Measurements from ENCODE around the gene NDUFAF8.
"Not testable (repeated sequence)": the region's sequence is repeated elsewhere in the genome, so short reads cannot be mapped to it uniquely, and the experiment has no call there.

Gene NDUFAF8

GRCh38 chr17:81227630-81228029 is 11.5 kb upstream of the NDUFAF8 start:
- DNase-seq = not testable (repeated sequence)

- no peak for DNase-seq
These were observed 10.7 kb upstream of the NDUFAF8 start for GRCh38 chr17:81228420-81228819.

GRCh38 chr17:81228834-81229665 is 10.1 kb upstream of the NDUFAF8 start:
- DNase-seq = no peak

GRCh38 chr17:81229666-81229920 is 9.5 kb upstream of the NDUFAF8 start:
- DNase-seq = no peak

- no peak for DNase-seq
These were observed 8.9 kb upstream of the NDUFAF8 start for GRCh38 chr17:81230043-81230820.

GRCh38 chr17:81231121-81231645 is 7.9 kb upstream of the NDUFAF8 start:
- DNase-seq = no peak

- no peak for DNase-seq
These were observed 7.1 kb upstream of the NDUFAF8 start for GRCh38 chr17:81231766-81232581.

- DNase-seq = no peak
These were observed 6.4 kb upstream of the NDUFAF8 start for GRCh38 chr17:81232616-81233241.

GRCh38 chr17:81233316-81233715 is 5.8 kb upstream of the NDUFAF8 start:
- no peak for DNase-seq

- DNase-seq = no peak
These were observed 5.2 kb upstream of the NDUFAF8 start for GRCh38 chr17:81233811-81234505.

GRCh38 chr17:81234506-81234855 is 4.6 kb upstream of the NDUFAF8 start:
- DNase-seq = no peak

- DNase-seq = no peak
These were observed 3.9 kb upstream of the NDUFAF8 start for GRCh38 chr17:81234940-81235821.

GRCh38 chr17:81235822-81236740 is 3.0 kb upstream of the NDUFAF8 start:
- no peak for DNase-seq

GRCh38 chr17:81236784-81237183 is 2.3 kb upstream of the NDUFAF8 start:
- no peak for DNase-seq

- no peak for DNase-seq
These were observed 1.3 kb upstream of the NDUFAF8 start for GRCh38 chr17:81237591-81238489.

GRCh38 chr17:81238490-81238814 is 666 bp upstream of the NDUFAF8 start:
- no peak for DNase-seq

- DNase-seq = peak; percentile 81
These were observed 817 bp downstream of the NDUFAF8 start for GRCh38 chr17:81239714-81240555.

GRCh38 chr17:81240761-81241160 is 1.6 kb downstream of the NDUFAF8 start:
- DNase-seq = no peak

Measured in activated CD8-positive, alpha-beta memory T cell treated with anti-CD3 and anti-CD28 coated beads for 24 hours (primary cell).